Measurements from ENCODE around the gene CCDC142.
A peak's percentile ranks its signal among the peaks of the same experiment; 100 is the strongest.

Gene CCDC142

DNA sequence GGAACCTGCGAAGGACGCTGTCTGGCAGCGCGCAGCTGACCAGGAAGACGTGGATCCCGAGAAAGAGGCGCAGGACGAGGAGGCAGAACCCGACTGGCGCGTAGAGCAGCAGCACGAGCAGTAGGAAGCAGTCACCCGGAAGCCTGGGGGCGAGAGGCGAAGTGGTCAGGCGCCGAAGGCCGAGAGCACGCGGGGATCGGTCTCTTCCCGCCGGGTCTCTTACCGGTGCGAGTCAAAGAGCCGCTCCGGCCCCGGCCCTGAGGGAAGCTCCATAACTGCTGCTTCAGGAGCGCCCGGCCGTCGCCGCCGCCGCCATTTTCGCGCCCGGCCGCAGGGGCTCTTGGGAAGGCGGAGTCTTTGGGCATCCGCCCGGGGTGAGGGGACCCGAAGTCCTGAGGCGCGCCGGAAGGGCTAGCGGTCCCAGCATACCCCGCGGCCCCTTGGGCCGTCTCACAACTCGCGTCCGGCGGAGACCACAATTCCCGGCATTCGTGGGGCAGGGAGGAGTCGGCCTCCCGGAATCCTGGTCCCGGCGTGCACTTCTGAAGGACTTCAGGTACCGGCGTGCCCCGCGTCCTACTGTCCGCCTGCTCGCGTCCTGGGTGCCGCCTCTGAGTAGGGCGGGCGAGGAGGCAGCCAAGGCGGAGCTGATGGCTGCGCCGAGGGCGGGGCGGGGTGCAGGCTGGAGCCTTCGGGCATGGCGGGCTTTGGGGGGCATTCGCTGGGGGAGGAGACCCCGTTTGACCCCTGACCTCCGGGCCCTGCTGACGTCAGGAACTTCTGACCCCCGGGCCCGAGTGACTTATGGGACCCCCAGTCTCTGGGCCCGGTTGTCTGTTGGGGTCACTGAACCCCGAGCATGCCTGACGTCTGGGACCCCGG lies 46.8 kb upstream of the CCDC142 start, which contains the start of the genes AUP1 and HTRA2:
Gene AUP1, minus strand, starts transcription at position 350 of the 882 bp plus-strand sequence. Its CDS starts 77 bp downstream, at position 273.
Gene HTRA2, plus strand, starts transcription at position 577 of the 882 bp plus-strand sequence. Its CDS starts 74 bp downstream, at position 651.
- TF ChIP-seq TEAD4 (IDR thresholded peaks at IDR 0.05) (peak; percentile 69), YY1 (IDR thresholded peaks at IDR 0.05; ENCODE audit: low read depth) (peak; percentile 96), CEBPB (IDR thresholded peaks at IDR 0.05) (no peak), RAD21 (IDR thresholded peaks at IDR 0.05; ENCODE audit: low read depth) (no peak), FOXM1 (IDR thresholded peaks at IDR 0.05; ENCODE audit: borderline replicate concordance, low read depth) (no peak), EGR1 (IDR thresholded peaks at IDR 0.05) (0 out of 2 replicates have a peak, but pooled peaks have one; percentile 36), NFIC (IDR thresholded peaks at IDR 0.05) (peak; percentile 45; the same call in 1 of the 2 replicates), CREB1 (IDR thresholded peaks at IDR 0.05; ENCODE audit: low read depth) (no peak; the same call in none of the 2 replicates), ZBTB7A (IDR thresholded peaks at IDR 0.05; ENCODE audit: low read depth) (peak; percentile 94), TAF1 (IDR thresholded peaks at IDR 0.05; ENCODE audit: low read depth) (peak; percentile 99), TCF12 (IDR thresholded peaks at IDR 0.05; ENCODE audit: low read depth) (peak; percentile 55; the same call in 1 of the 2 replicates), EP300 (IDR thresholded peaks at IDR 0.05; ENCODE audit: borderline replicate concordance) (no peak; the same call in 1 of the 2 replicates), USF1 (IDR thresholded peaks at IDR 0.05) (peak; percentile 29)
- TF ChIP-seq, protein P1, sequence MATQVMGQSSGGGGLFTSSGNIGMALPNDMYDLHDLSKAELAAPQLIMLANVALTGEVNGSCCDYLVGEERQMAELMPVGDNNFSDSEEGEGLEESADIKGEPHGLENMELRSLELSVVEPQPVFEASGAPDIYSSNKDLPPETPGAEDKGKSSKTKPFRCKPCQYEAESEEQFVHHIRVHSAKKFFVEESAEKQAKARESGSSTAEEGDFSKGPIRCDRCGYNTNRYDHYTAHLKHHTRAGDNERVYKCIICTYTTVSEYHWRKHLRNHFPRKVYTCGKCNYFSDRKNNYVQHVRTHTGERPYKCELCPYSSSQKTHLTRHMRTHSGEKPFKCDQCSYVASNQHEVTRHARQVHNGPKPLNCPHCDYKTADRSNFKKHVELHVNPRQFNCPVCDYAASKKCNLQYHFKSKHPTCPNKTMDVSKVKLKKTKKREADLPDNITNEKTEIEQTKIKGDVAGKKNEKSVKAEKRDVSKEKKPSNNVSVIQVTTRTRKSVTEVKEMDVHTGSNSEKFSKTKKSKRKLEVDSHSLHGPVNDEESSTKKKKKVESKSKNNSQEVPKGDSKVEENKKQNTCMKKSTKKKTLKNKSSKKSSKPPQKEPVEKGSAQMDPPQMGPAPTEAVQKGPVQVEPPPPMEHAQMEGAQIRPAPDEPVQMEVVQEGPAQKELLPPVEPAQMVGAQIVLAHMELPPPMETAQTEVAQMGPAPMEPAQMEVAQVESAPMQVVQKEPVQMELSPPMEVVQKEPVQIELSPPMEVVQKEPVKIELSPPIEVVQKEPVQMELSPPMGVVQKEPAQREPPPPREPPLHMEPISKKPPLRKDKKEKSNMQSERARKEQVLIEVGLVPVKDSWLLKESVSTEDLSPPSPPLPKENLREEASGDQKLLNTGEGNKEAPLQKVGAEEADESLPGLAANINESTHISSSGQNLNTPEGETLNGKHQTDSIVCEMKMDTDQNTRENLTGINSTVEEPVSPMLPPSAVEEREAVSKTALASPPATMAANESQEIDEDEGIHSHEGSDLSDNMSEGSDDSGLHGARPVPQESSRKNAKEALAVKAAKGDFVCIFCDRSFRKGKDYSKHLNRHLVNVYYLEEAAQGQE (IDR thresholded peaks at IDR 0.05; ENCODE audit: low read depth) = 0 out of 2 replicates have a peak, but pooled peaks have one; percentile 30
- TF ChIP-seq, protein P2, sequence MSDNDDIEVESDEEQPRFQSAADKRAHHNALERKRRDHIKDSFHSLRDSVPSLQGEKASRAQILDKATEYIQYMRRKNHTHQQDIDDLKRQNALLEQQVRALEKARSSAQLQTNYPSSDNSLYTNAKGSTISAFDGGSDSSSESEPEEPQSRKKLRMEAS (IDR thresholded peaks at IDR 0.05) = peak; percentile 81

DNA sequence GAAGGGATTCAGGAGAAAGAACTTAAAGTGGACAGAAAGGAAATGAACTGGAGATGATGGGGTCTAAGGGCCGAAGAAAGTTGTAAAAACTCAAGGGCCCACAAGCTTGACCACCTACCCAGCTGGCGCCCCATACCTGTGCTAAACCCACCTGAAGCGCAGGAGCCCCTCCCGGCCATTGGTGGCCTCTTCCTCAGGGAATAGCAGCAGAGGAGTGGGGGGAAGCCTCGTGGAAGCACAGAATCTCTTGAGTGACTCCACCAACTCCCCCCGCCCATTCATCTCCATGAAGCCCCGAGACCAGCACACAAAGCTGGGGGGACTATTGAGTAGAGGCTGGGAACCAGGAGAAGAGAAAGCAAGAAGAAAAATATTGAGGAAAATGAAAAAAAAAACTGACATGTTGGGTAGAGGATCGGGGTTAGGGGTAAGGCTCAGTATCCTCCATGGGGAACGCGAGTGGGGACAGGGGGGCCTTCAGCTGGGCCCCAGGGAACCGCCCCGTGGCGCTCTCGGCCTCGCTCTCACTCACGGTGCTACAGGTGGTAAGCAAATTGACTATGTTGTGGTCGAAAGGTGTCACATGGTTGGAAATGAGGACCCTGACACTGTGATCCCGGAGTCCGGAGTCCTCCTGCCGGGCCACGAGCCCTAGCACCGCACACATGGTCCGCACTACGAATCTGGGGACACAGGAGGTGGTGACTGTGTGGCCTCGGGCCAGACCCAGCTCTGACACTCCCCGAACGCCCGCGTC lies 46.0 kb upstream of the CCDC142 start:
- no peak for TF ChIP-seq CREB1 (IDR thresholded peaks at IDR 0.05; ENCODE audit: low read depth)
- no peak for TF ChIP-seq USF1 (IDR thresholded peaks at IDR 0.05)
- TF ChIP-seq, protein P2 (IDR thresholded peaks at IDR 0.05) = no peak
- no peak for TF ChIP-seq TEAD4 (IDR thresholded peaks at IDR 0.05)
- no peak for TF ChIP-seq RAD21 (IDR thresholded peaks at IDR 0.05; ENCODE audit: low read depth)
- no peak for TF ChIP-seq TAF1 (IDR thresholded peaks at IDR 0.05; ENCODE audit: low read depth)
- no peak for TF ChIP-seq YY1 (IDR thresholded peaks at IDR 0.05; ENCODE audit: low read depth)
- TF ChIP-seq EGR1 (IDR thresholded peaks at IDR 0.05) = no peak
- no peak for TF ChIP-seq TCF12 (IDR thresholded peaks at IDR 0.05; ENCODE audit: low read depth)
- no peak for TF ChIP-seq ZBTB7A (IDR thresholded peaks at IDR 0.05; ENCODE audit: low read depth)
- no peak for TF ChIP-seq EP300 (IDR thresholded peaks at IDR 0.05; ENCODE audit: borderline replicate concordance)
- TF ChIP-seq, protein P1 (IDR thresholded peaks at IDR 0.05; ENCODE audit: low read depth) = no peak
- TF ChIP-seq CEBPB (IDR thresholded peaks at IDR 0.05) = no peak
- TF ChIP-seq FOXM1 (IDR thresholded peaks at IDR 0.05; ENCODE audit: borderline replicate concordance, low read depth) = no peak
- TF ChIP-seq NFIC (IDR thresholded peaks at IDR 0.05) = no peak

GRCh38 chr2:74527741-74528140 lies 44.9 kb upstream of the CCDC142 start:
- TF ChIP-seq CEBPB (IDR thresholded peaks at IDR 0.05) (no peak), CREB1 (IDR thresholded peaks at IDR 0.05; ENCODE audit: low read depth) (no peak), YY1 (IDR thresholded peaks at IDR 0.05; ENCODE audit: low read depth) (no peak), ZBTB7A (IDR thresholded peaks at IDR 0.05; ENCODE audit: low read depth) (no peak), FOXM1 (IDR thresholded peaks at IDR 0.05; ENCODE audit: borderline replicate concordance, low read depth) (no peak), TAF1 (IDR thresholded peaks at IDR 0.05; ENCODE audit: low read depth) (no peak), USF1 (IDR thresholded peaks at IDR 0.05) (no peak), TEAD4 (IDR thresholded peaks at IDR 0.05) (no peak), TCF12 (IDR thresholded peaks at IDR 0.05; ENCODE audit: low read depth) (no peak), EP300 (IDR thresholded peaks at IDR 0.05; ENCODE audit: borderline replicate concordance) (no peak), NFIC (IDR thresholded peaks at IDR 0.05) (no peak), EGR1 (IDR thresholded peaks at IDR 0.05) (no peak), RAD21 (IDR thresholded peaks at IDR 0.05; ENCODE audit: low read depth) (no peak)
- TF ChIP-seq, protein P2 (IDR thresholded peaks at IDR 0.05) = no peak
- TF ChIP-seq, protein P1 (IDR thresholded peaks at IDR 0.05; ENCODE audit: low read depth) = no peak
